Activated CD4-positive, alpha-beta T cell treated with anti-CD3 and anti-CD28 coated beads for 36 hours (primary cell): Measurements from ENCODE around the gene SELPLG. TPM values are rescaled to one million over a fixed set of nuclear protein-coding genes. Genes with fewer than 3 reads are reported as not detected.

ENCODE experiments used
- ATAC-seq: fragments of 200-7000 bp; cut with Tn5 transposase; one replicate; pipeline ENCODE4 v1.10.0; 2021; ENCODE audit warnings: mild to moderate bottlenecking, moderate library complexity
- CTCF ChIA-PET: fragments of 350-600 bp; sonication (Branson Sonifier 250); formaldehyde crosslinking; loops from one replicate; lab custom pipeline; 2021; ENCODE audit warnings: antibody characterized with exemption; lab: Charles Lee
- POLR2A ChIA-PET: fragments of 350-600 bp; sonication (Branson Sonifier 250); formaldehyde crosslinking; loops from one replicate; lab custom pipeline; 2021; ENCODE audit warnings: antibody characterized with exemption, inconsistent platforms; lab: Charles Lee
- DNase-seq: peaks from one replicate; pipeline ENCODE4 v3.0.0-alpha.2; 2020
- H3K27ac Mint-ChIP-seq: one replicate; pipeline ENCODE4 v1.8.0; 2021; ENCODE audit warnings: mixed read lengths
- H3K27me3 Mint-ChIP-seq: one replicate; pipeline ENCODE4 v1.8.0; 2021; ENCODE audit warnings: mixed read lengths
- H3K36me3 Mint-ChIP-seq: one replicate; pipeline ENCODE4 v1.8.0; 2021; ENCODE audit warnings: low read depth, mixed read lengths
- H3K4me1 Mint-ChIP-seq: one replicate; pipeline ENCODE4 v1.8.0; 2021; ENCODE audit warnings: mixed read lengths
- H3K4me3 Mint-ChIP-seq: one replicate; pipeline ENCODE4 v1.8.0; 2021; ENCODE audit warnings: mild to moderate bottlenecking, moderate library complexity, mixed read lengths
- H3K9me3 Mint-ChIP-seq: one replicate; pipeline ENCODE4 v1.8.0; 2021; ENCODE audit warnings: low read depth, mixed read lengths
- intact Hi-C, 2 experiments: fragments of 100-400 bp; cut with DNase I in 1 of 2; cut with micrococcal nuclease in 1 of 2; formaldehyde crosslinking; loops; one replicate each; pipeline versions ENCODE4 v1.14.2 to v1.15.1; 2022 to 2024; cut with DNase I, micrococcal nuclease
- total RNA-seq, 2 experiments: library from RNA; stranded (reverse); gene quantifications; one replicate each; pipeline ENCODE4 v1.2.3, GENCODE V29; 2021

SELPLG gene
- total RNA-seq, 2 experiments from 2014 or later = 31.0 to 36.9 TPM

DNA sequence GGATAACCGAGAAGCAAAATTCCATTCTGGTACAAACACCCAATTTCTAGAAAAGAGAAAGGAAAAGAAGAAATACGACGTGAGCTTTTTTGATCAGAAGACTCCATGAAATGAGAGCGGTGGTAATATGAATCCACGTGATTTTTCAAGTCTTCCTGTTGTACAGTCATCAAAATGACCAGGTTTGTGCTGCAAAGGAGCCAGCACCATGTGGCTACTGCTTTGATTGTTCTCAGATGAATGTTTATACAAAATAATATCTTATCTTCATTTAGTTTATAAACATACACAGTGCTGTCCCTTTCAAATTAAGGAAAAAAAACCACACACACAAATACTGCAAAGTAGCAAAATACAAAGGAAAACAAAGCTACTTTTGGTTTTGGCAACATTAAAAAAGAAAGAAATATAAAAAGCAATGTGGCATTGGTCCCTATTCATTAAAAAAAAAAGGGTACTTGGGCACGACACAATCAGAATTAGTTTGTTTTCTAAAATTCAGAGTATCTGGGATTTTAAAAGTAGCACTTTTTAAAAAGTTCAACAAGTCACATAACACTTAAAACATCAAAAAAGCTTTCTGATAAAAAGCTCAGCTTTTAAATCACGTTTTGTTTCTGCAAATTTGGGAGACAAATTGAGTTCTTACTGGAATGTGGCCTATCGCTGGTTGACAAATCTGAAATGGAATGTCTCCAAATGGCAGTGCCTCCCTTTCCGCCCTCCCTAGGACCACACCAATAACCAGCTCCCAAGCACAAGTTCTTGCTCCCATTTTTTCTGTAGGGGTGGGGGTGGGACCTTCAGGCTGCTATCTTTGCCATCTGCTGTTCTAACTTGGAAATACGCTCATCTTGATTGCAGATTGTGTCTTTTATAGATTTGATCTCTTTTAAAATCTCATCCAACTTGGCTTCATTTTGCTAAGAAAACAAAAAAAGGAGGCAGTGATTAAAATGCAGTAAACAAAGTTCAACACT, 13.2 kb upstream of the SELPLG start:
- CTCF ChIA-PET = interaction anchor here (0.7 to 3.1 kb wide), 8 partner anchors 9 to 82 kb away, joined by 3 to 19 read pairs (median 4); no protein-coding TSS in a partner anchor
- DNase-seq (no peak), ATAC-seq (peak; percentile 34)
- Mint-ChIP-seq H3K9me3 (no peaks in the 10 kb centered on the region), H3K27me3 (no peaks in the 10 kb centered on the region), H3K27ac (peak overlapping the region; percentile 74), H3K4me3 (peak overlapping the region; percentile 21), H3K4me1 (peaks cover 32% of the 10 kb centered on the region), H3K36me3 (peaks cover 26% of the 10 kb centered on the region)
- intact Hi-C loops = loop anchor here in 1 of 2 experiments (5.0 kb wide), 1 partner anchor 45 kb away; no protein-coding TSS in a partner anchor
- POLR2A ChIA-PET = interaction anchor here (0.7 to 1.5 kb wide), 3 partner anchors 11 to 180 kb away, joined by 4 to 9 read pairs (median 7); no protein-coding TSS in a partner anchor

DNA sequence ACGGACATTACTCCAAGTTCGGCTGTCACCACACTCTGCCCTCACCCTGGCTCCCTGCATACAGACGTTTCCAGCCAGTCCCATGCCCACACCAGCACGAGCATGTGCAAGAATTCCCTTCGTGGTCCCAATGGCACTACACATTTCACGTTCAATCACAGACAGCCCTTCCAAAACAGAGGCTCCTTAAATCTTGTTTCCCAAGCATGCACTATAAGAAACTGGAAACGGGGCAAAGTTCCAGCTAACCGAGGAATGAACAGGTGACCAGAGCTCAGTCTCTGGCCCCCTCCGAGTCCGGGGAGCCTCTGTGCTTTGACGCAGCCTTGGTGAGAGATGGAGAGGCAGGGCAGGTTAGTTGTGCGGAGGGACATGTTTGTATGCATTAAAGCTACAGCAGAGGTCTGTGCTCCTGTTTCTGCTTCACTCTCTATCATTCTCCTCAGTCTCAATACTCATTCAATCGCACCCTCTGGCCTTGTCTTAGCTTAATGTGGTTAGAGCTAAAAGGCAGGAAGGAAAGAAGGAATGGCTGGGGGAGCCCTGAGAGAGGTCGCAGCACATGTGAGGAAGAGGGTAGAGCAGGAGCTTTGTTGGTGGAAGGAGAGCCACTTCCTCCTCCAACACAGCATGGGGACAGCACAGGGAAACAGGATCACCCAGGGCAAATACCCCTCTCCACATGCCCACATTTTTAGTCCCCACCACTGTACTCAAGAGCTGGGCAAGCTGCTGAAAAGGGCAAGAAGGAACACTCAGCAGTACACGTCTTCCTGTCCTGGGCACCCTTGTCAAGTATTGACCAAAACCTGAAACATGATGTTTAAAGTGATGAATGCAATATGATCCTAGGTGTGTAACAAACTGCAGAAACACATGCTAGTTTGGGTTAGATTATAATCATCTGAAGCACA, 12.2 kb upstream of the SELPLG start:
- no peaks in the 10 kb centered on the region for H3K9me3 Mint-ChIP-seq
- DNase-seq = no peak
- CTCF ChIA-PET = interaction anchor here (0.7 to 3.1 kb wide), 8 partner anchors 8 to 81 kb away, joined by 3 to 19 read pairs (median 4); no protein-coding TSS in a partner anchor
- peak overlapping the region; percentile 74 for H3K27ac Mint-ChIP-seq
- H3K4me3 Mint-ChIP-seq = peak overlapping the region; percentile 21
- peak; percentile 24 for ATAC-seq
- POLR2A ChIA-PET = interaction anchor here (0.7 to 1.5 kb wide), 2 partner anchors 10 to 12 kb away, joined by 7 to 9 read pairs; partner anchors contain the start of gene SELPLG
- peaks cover 32% of the 10 kb centered on the region for H3K4me1 Mint-ChIP-seq
- intact Hi-C loops = loop anchor here in 1 of 2 experiments (5.0 kb wide), 1 partner anchor 46 kb away; no protein-coding TSS in a partner anchor
- peaks cover 22% of the 10 kb centered on the region for H3K36me3 Mint-ChIP-seq
- no peaks in the 10 kb centered on the region for H3K27me3 Mint-ChIP-seq

DNA sequence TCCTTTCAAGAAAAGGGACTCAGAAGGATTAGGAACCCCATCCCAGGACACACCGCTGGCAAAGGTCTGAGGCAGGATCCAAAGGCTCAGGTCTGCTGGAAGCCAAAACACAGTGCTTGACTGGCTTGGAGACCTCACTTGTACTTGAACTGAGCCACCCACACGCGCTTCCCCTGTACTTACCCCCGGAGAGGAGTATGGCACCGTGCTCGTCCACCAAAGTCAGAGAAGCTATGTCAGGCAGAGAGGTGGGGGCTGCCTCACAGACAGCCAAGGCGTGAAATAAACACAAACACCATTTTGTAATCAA, 11.1 kb upstream of the SELPLG start:
- H3K27me3 Mint-ChIP-seq = no peaks in the 10 kb centered on the region
- DNase-seq (no peak), ATAC-seq (no peak)
- intact Hi-C loops = loop anchor here in 1 of 2 experiments (5.0 kb wide), 1 partner anchor 48 kb away; no protein-coding TSS in a partner anchor
- H3K9me3 Mint-ChIP-seq = no peaks in the 10 kb centered on the region
- CTCF ChIA-PET = interaction anchor here (1.4 to 1.5 kb wide), 2 partner anchors 26 to 159 kb away, joined by 3 to 4 read pairs; no protein-coding TSS in a partner anchor
- no peak overlapping the region for H3K27ac Mint-ChIP-seq
- H3K4me1 Mint-ChIP-seq = peaks cover 39% of the 10 kb centered on the region
- no peak overlapping the region for H3K4me3 Mint-ChIP-seq
- POLR2A ChIA-PET = no interaction called here
- peaks cover 22% of the 10 kb centered on the region for H3K36me3 Mint-ChIP-seq

DNA sequence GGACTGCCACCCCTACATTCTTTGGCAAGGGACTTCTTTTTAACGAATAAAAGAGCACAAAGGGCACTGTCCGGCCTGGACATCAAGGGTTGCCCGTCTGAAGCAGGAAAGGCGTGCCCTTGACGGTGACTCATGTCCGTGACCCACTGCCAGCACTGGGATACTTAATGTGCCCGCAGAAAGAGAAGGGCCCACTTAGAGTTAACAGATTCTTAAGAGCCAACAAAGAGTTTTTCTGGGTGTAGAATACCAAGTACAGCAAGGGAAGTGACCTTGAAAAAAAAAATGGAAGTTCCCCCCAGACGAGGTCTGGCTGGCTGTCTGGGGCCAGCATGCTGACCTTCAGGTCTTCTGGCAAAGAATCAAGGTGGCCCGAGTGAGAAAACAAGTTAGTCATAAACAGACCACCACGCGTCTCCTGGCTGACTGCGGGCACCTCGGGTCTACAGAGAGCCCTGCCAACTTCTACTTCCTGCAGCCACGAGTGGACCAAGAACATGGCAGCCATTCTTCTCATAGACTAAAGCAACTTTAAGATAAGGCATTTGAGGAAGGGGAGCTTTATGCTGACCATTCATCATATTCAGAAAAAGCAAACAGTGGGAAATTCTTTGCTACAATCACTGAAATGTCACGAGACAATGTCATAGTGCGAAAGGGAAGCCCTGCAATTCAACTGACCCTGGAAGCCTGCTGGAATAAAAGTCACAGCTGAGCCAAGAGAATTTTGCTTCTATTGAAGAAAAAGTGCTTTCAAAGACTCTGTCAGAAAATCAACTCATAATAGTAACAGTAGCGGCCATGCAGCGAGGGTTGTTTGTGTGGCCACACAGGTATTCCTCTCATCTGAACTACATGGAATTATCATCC, 10.5 kb upstream of the SELPLG start:
- Mint-ChIP-seq H3K27me3 (no peaks in the 10 kb centered on the region), H3K4me1 (peaks cover 33% of the 10 kb centered on the region), H3K4me3 (no peak overlapping the region), H3K9me3 (no peaks in the 10 kb centered on the region), H3K36me3 (peaks cover 19% of the 10 kb centered on the region), H3K27ac (no peak overlapping the region)
- ATAC-seq (no peak), DNase-seq (no peak)
- intact Hi-C loops = no loop called here
- ChIA-PET CTCF (interaction anchor here (0.7 to 1.5 kb wide), 3 partner anchors 26 to 160 kb away, joined by 3 to 4 read pairs (median 3); no protein-coding TSS in a partner anchor), POLR2A (no interaction called here)

DNA sequence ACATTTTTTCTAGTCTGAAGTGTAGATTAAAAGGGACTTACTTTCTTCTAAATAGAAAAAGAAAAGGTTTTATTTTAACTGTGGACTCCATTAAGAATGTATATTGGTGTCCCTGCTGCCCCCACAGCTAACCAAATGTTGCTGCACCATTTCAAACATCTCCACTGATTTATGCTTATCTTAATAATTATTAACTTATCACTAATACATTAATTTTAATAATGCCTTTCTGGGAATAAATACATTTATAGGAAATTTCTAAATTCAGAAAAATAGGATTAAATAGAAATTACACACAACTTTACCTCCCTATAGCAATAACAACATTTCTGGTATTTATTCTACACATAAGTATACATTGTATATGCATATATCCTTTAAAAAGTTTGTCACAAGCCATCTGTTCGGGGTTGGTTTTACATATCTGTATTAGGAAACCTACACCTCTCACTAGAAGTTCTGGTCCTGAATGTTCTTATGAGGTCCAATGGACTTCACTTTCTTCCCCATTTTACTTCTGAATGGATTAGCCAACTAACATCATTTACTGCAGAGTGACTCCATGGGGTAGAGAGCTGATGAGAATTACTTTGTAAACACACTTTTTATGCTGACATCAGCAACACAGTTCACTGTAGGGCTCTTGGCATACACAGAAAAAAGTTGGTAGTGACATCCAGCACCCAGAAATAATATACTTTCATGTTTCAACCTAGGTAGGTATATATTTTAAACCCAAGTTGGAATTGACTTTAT, 9.4 kb upstream of the SELPLG start:
- ATAC-seq = no peak
- Mint-ChIP-seq H3K27me3 (no peaks in the 10 kb centered on the region), H3K27ac (no peak overlapping the region), H3K36me3 (peaks cover 15% of the 10 kb centered on the region), H3K9me3 (no peaks in the 10 kb centered on the region), H3K4me1 (peaks cover 26% of the 10 kb centered on the region), H3K4me3 (no peak overlapping the region)
- intact Hi-C loops = no loop called here
- no peak for DNase-seq
- ChIA-PET POLR2A (no interaction called here), CTCF (no interaction called here)

DNA sequence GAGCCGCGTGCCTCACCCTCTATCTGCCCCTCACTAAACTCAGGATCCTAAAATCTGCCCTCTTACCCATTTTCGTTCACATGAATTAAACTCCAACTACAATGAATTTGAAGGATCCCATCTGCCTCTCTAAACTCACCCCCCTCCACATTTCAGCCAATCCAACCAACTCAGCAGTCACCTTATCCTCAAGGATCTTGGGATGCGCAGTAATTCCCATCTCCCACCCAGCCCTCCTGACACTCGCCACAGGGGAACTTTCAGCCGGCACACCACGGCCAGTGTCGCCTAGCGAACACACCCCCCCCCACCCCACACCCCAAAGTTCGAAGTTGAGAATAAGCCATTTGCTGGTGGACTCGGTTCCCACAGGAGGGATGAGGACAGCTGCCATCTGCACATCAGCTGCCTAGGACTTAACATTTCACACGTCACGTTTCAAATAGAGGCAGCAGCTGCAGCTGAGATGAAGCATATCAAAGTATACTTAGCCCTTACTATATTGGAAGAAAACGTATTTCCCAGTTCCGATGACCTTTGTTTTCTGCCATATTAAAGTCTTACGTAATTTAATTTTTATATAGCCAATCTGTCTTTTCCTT, 8.7 kb upstream of the SELPLG start:
- Mint-ChIP-seq H3K27me3 (no peaks in the 10 kb centered on the region), H3K4me1 (peaks cover 26% of the 10 kb centered on the region), H3K4me3 (no peak overlapping the region), H3K27ac (no peak overlapping the region), H3K36me3 (peaks cover 12% of the 10 kb centered on the region), H3K9me3 (no peaks in the 10 kb centered on the region)
- ChIA-PET CTCF (no interaction called here), POLR2A (no interaction called here)
- DNase-seq (no peak), ATAC-seq (no peak)
- intact Hi-C loops = no loop called here

DNA sequence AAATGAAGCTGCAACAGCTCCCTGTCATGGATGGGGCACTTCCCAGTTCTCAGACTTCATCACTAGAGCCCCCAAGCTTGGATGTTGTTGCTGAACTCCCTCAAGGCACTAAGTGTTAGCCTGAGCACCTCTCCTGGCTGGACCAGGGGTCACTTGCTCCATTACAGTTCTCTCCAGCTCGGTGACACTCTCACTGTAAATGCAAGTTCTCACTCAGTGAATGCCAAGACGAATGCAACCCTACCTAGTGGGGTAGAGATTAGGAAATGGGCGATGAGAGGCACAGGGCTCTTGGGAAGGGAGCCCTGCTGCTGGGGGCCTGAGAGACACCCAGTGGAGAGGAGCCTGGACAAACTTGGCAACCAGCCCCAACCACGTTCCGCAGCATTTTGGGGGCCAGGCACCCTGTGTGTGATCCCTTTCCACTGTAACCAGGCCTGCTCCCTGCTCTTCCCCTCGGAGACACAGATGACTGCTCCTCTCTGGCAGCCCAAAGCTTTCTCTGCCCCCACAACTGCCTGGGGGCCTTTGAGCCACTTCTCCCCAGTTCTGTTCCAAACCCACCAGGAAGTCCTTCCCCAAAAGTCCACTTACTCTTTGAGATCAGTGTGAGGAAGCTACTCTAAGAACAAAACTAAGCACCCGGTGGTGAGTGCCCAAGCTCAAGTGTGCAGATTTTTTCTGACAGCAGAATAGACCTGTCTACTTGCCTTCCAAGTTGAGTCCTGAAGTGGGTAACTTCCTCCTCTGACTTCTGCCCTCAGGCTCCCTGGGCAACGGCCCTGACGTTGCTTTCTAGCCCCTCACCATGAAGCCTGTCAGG, 8.0 kb upstream of the SELPLG start:
- Mint-ChIP-seq H3K27me3 (no peaks in the 10 kb centered on the region), H3K4me1 (peaks cover 26% of the 10 kb centered on the region), H3K36me3 (peaks cover 12% of the 10 kb centered on the region), H3K9me3 (no peaks in the 10 kb centered on the region), H3K27ac (no peak overlapping the region), H3K4me3 (no peak overlapping the region)
- intact Hi-C loops = no loop called here
- ChIA-PET CTCF (interaction anchor here (0.6 to 3.0 kb wide), 3 partner anchors 22 to 57 kb away, joined by 3 to 14 read pairs (median 4); no protein-coding TSS in a partner anchor), POLR2A (interaction anchor here (0.5 kb wide), 1 partner anchor 1272 kb away, joined by 3 read pairs; no protein-coding TSS in a partner anchor)
- DNase-seq (no peak), ATAC-seq (no peak)

DNA sequence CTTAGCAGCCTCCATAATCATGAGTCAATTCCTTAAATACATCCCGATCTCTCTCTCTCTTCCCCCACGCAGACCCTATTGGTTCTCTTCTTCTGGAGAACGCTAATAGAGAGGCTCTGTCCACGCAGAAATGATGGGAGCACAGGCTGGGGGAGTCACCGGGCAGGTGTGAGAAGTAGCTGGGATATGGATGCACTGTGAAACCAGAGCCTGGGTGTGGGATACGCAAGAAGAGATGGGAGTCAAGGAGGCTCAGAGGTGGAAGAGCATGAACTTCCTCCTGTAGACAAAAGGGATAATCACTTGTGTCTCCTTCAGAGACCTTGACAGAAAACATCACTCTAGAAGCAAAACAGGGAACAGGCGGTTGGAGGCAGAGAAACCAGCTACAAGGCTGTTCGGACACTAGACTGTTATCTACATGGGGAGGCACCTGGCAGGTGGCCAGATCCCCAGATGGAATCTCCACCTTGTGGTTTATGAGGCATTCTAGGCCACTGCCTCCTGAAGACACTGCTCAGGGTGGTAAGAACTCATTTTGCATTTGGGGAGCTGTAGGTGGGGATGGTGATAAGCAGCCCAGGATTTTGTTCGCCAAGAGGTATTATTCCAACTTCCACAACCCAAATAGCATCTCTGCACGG, 7.2 kb upstream of the SELPLG start:
- CTCF ChIA-PET = interaction anchor here (0.6 to 3.0 kb wide), 5 partner anchors 21 to 94 kb away, joined by 3 to 14 read pairs (median 4); no protein-coding TSS in a partner anchor
- DNase-seq = no peak
- ATAC-seq = no peak
- Mint-ChIP-seq H3K27me3 (no peaks in the 10 kb centered on the region), H3K4me3 (no peak overlapping the region), H3K36me3 (peaks cover 9% of the 10 kb centered on the region), H3K4me1 (peaks cover 24% of the 10 kb centered on the region), H3K27ac (no peak overlapping the region), H3K9me3 (no peaks in the 10 kb centered on the region)
- POLR2A ChIA-PET = interaction anchor here (0.7 kb wide), 1 partner anchor 78 kb away, joined by 7 read pairs; no protein-coding TSS in a partner anchor
- intact Hi-C loops = no loop called here
